HG02973 (cell line): ENCODE measurements around the gene AGFG2.
A peak's percentile ranks its signal among the peaks of the same experiment; 100 is the strongest.

Source experiments
- ATAC-seq: cut with Tn5 transposase; IDR thresholded peaks from one replicate; pipeline ENCODE4 v1.9.1; 2021; ENCODE audit warnings: moderate library complexity; ENCODE audit not compliant: unreplicated experiment

The AGFG2 gene

GRCh38 chr7:100584683-100585510, 45.9 kb downstream of the AGFG2 start:
- no peak for ATAC-seq

GRCh38 chr7:100585511-100586265, 46.7 kb downstream of the AGFG2 start, which contains the start of gene LRCH4:
Gene LRCH4, minus strand, starts transcription at chr7:100586129. Its CDS starts 29 bp downstream, at chr7:100586100.
- ATAC-seq: peak; percentile 14

- ATAC-seq: peak; percentile 80
Observed at GRCh38 chr7:100586266-100587025, 47.4 kb downstream of the AGFG2 start, which contains the start of gene FBXO24. Gene FBXO24, plus strand, starts transcription at chr7:100586328. Its CDS starts 298 bp downstream, at chr7:100586626.

GRCh38 chr7:100588438-100588837, 49.4 kb downstream of the AGFG2 start:
- ATAC-seq: no peak

GRCh38 chr7:100589341-100589947, 50.4 kb downstream of the AGFG2 start:
- no peak for ATAC-seq

GRCh38 chr7:100590077-100590737, 51.2 kb downstream of the AGFG2 start:
- ATAC-seq: no peak

GRCh38 chr7:100591596-100591995, 52.6 kb downstream of the AGFG2 start:
- no peak for ATAC-seq

- no peak for ATAC-seq
Observed at GRCh38 chr7:100595188-100595587, 56.2 kb downstream of the AGFG2 start.

GRCh38 chr7:100598425-100598824, 59.4 kb downstream of the AGFG2 start:
- ATAC-seq: no peak

GRCh38 chr7:100599911-100600729, 61.1 kb downstream of the AGFG2 start:
- no peak for ATAC-seq

- no peak for ATAC-seq
Observed at GRCh38 chr7:100600730-100601038, 61.7 kb downstream of the AGFG2 start.

GRCh38 chr7:100602889-100603725, 64.1 kb downstream of the AGFG2 start:
- ATAC-seq: no peak

GRCh38 chr7:100603726-100604027, 64.7 kb downstream of the AGFG2 start:
- no peak for ATAC-seq

GRCh38 chr7:100604028-100604975, 65.3 kb downstream of the AGFG2 start:
- ATAC-seq: peak; percentile 42

- no peak for ATAC-seq
Observed at GRCh38 chr7:100604976-100605911, 66.2 kb downstream of the AGFG2 start.

- no peak for ATAC-seq
Observed at GRCh38 chr7:100606313-100606712, 67.3 kb downstream of the AGFG2 start.

- ATAC-seq: no peak
Observed at GRCh38 chr7:100607111-100607510, 68.1 kb downstream of the AGFG2 start.
